GM12873 (cell line): ENCODE measurements around the gene ERC1.

ENCODE experiments used
- CTCF ChIP-seq: IDR thresholded peaks from 2 replicates; pipeline ENCODE4 v1.5.1; 2012; ENCODE audit warnings: low read depth, mild to moderate bottlenecking, moderate library complexity, low read length, control low read depth; ENCODE audit not compliant: insufficient read depth; ENCODE audit errors: missing control alignments

The ERC1 gene

GRCh38 chr12:1122786-1123185, 131.8 kb downstream of the ERC1 start:
- no peak for TF ChIP-seq CTCF

DNA sequence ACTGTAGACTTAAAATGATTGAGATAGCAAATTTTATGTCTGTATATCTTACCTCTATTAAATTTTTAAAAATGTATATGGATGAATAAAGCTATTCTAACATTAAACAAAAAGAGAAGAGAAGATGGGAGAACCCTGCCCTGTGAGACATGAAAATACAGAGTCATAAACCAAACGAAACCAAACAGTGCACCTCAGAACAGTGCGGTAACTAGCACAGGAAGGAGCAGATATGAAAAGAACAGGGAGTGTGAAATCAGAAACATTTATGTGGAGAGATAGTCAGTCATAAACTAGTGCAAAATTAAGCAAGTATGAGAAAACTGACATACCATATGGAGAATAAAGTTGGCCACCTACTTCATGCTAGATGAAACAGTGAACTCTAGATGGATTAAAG, 135.1 kb downstream of the ERC1 start:
- no peak for TF ChIP-seq CTCF

DNA sequence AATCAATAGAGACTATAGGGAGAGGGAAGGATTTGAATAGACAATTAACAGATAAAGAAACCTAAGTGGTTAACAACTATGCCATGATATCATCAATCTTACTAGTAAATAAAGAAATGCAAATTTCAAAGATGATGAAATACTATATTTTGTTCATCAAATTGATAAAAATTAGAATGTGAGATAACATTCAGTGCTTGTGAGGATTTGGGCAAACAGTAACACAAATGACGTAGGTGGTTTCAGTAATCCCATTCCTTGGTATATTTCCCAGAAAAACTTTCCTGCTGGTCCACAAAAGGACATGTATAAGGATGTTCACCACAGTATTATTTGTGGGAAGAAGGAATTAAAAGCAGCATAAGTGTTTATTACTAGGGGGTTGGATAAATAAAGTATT, 136.0 kb downstream of the ERC1 start:
- no peak for TF ChIP-seq CTCF

- no peak for TF ChIP-seq CTCF
These were observed 139.1 kb downstream of the ERC1 start for GRCh38 chr12:1130164-1130563.

DNA sequence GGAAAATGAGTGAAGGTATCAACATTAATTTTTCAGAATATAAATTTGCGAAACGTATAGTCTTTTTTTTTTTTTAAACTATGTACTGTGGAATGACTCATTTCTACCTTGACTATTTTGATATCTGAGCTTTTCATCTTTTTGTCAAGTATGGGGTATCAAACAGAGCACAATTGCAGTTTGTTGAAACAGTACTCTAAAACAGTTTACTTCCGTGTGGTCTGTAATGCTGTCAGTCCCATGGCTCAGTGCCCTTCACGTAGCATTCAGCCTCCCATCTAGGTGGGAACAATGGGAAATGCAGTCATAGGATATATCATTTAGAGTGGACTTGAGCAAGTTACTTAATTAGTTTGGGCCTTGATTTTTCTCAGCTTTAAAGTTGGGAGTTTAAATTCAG, 139.5 kb downstream of the ERC1 start:
- TF ChIP-seq CTCF = no peak

DNA sequence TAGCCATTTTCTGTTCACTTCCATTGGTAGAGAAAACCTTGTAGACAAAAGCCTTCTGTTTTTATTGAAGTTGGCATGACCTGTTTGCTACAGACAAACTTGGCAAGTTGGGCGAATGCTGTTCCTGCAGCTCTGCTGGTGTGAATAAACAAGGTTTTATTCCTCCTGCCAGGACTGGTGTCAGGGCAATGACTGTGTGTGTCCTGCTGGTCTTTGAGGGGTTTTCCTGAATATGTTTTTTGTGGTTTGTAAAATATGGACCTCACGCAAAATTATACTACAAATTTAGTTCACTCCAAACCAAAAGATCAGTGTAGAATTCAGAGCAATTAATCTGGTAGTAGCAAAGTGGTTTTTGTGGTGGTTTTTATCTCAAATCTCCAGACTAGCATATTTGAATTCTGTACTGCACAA, 140.8 kb downstream of the ERC1 start:
- TF ChIP-seq CTCF = no peak

GRCh38 chr12:1132311-1132710, 141.3 kb downstream of the ERC1 start:
- TF ChIP-seq CTCF = no peak
